HG03175 (cell line): ENCODE results near the gene CDA.
A peak's percentile ranks its signal among the peaks of the same experiment; 100 is the strongest.

ENCODE experiments used
- ATAC-seq: cut with Tn5 transposase; IDR thresholded peaks from one replicate; pipeline ENCODE4 v1.9.1; 2021; ENCODE audit warnings: mild to moderate bottlenecking, moderate library complexity; ENCODE audit not compliant: unreplicated experiment

CDA gene

GRCh38 chr1:20648438-20648837 lies 59.5 kb downstream of the CDA start:
- ATAC-seq: no peak

GRCh38 chr1:20648946-20649345 lies 60.0 kb downstream of the CDA start:
- ATAC-seq: no peak

- no peak for ATAC-seq
Observed at GRCh38 chr1:20652300-20652699, 63.4 kb downstream of the CDA start.

- ATAC-seq: no peak
Observed at GRCh38 chr1:20654104-20654690, 65.3 kb downstream of the CDA start.

GRCh38 chr1:20657024-20657423 lies 68.1 kb downstream of the CDA start:
- ATAC-seq: no peak

- ATAC-seq: no peak
Observed at GRCh38 chr1:20658166-20658915, 69.4 kb downstream of the CDA start.

GRCh38 chr1:20660363-20660762 lies 71.5 kb downstream of the CDA start:
- no peak for ATAC-seq

- ATAC-seq: peak; percentile 5
Observed at GRCh38 chr1:20660847-20661206, 71.9 kb downstream of the CDA start.

- ATAC-seq: peak; percentile 94
Observed at GRCh38 chr1:20661207-20662109, 72.6 kb downstream of the CDA start, which contains the start of gene DDOST. Gene DDOST (minus strand): TSS chr1:20661369. CDS start chr1:20661350, 19 bp downstream.

- no peak for ATAC-seq
Observed at GRCh38 chr1:20662110-20662475, 73.2 kb downstream of the CDA start.

- ATAC-seq: no peak
Observed at GRCh38 chr1:20663365-20663764, 74.5 kb downstream of the CDA start.

- no peak for ATAC-seq
Observed at GRCh38 chr1:20663969-20664715, 75.2 kb downstream of the CDA start.

GRCh38 chr1:20665726-20666125 lies 76.8 kb downstream of the CDA start:
- no peak for ATAC-seq

- no peak for ATAC-seq
Observed at GRCh38 chr1:20666146-20666545, 77.2 kb downstream of the CDA start.

- ATAC-seq: no peak
Observed at GRCh38 chr1:20666804-20667203, 77.9 kb downstream of the CDA start.
